Endometrial microvascular endothelial cells (primary cell): ENCODE measurements around the gene NELFCD. TPM values are rescaled to one million over a fixed set of nuclear protein-coding genes. Genes with fewer than 3 reads are reported as not detected.

Source experiments
- in situ Hi-C: cut with HindIII; loops from 2 replicates; pipeline ENCODE4 v1.10.0; 2017; ENCODE audit warnings: low sequenced_read_pairs, low pct_unique_long_range_greater_than_20kb; ENCODE audit errors: inconsistent ontology term
- total RNA-seq: library from RNA; depleted of rRNA; stranded (reverse); fragments of >200 nt; gene quantifications from one replicate; pipeline ENCODE4 v1.2.3, GENCODE V29; 2015; ENCODE audit errors: inconsistent ontology term

NELFCD gene
- total RNA-seq, 1 donor from 2014 or later = 63.8 TPM

GRCh38 chr20:58990651-58991445, 9.8 kb downstream of the NELFCD start:
- in situ Hi-C loops = no loop called here

GRCh38 chr20:58991715-58992114, 10.7 kb downstream of the NELFCD start:
- in situ Hi-C loops = no loop called here

GRCh38 chr20:58992911-58993310, 11.9 kb downstream of the NELFCD start:
- in situ Hi-C loops = no loop called here

- in situ Hi-C loops = no loop called here
Measured at GRCh38 chr20:58993332-58994248, 12.5 kb downstream of the NELFCD start.

- in situ Hi-C loops = no loop called here
Measured at GRCh38 chr20:58994390-58995159, 13.5 kb downstream of the NELFCD start.

GRCh38 chr20:58995461-58996225, 14.6 kb downstream of the NELFCD start:
- in situ Hi-C loops = no loop called here

GRCh38 chr20:58996226-58996611, 15.2 kb downstream of the NELFCD start:
- in situ Hi-C loops = no loop called here

- in situ Hi-C loops = no loop called here
Measured at GRCh38 chr20:58997141-58997770, 16.2 kb downstream of the NELFCD start.

GRCh38 chr20:58998656-58999055, 17.6 kb downstream of the NELFCD start:
- in situ Hi-C loops = no loop called here

GRCh38 chr20:59000326-59000725, 19.3 kb downstream of the NELFCD start:
- in situ Hi-C loops = loop anchor here (25.0 kb wide), 1 partner anchor 138 kb away; the partner anchor contains the start of genes GNAS and GNAS-AS1

GRCh38 chr20:59001068-59001448, 20.0 kb downstream of the NELFCD start:
- in situ Hi-C loops = loop anchor here (25.0 kb wide), 1 partner anchor 139 kb away; the partner anchor contains the start of genes GNAS and GNAS-AS1

- in situ Hi-C loops = loop anchor here (25.0 kb wide), 1 partner anchor 139 kb away; the partner anchor contains the start of genes GNAS and GNAS-AS1
Measured at GRCh38 chr20:59001449-59002171, 20.6 kb downstream of the NELFCD start.

- in situ Hi-C loops = loop anchor here (25.0 kb wide), 1 partner anchor 140 kb away; the partner anchor contains the start of genes GNAS and GNAS-AS1
Measured at GRCh38 chr20:59002388-59002787, 21.3 kb downstream of the NELFCD start.

- in situ Hi-C loops = loop anchor here (25.0 kb wide), 1 partner anchor 141 kb away; the partner anchor contains the start of genes GNAS and GNAS-AS1
Measured at GRCh38 chr20:59002874-59003399, 21.9 kb downstream of the NELFCD start.

- in situ Hi-C loops = loop anchor here (25.0 kb wide), 1 partner anchor 142 kb away; the partner anchor contains the start of genes GNAS and GNAS-AS1
Measured at GRCh38 chr20:59003836-59004492, 22.9 kb downstream of the NELFCD start.

- in situ Hi-C loops = loop anchor here (25.0 kb wide), 1 partner anchor 142 kb away; the partner anchor contains the start of genes GNAS and GNAS-AS1
Measured at GRCh38 chr20:59004493-59004762, 23.4 kb downstream of the NELFCD start.
